Measurements from ENCODE around the gene LSM10. TPM values are rescaled to one million over a fixed set of nuclear protein-coding genes. Genes with fewer than 3 reads are reported as not detected.

Gene LSM10
- total and polyA plus RNA-seq, 9 of the 15 experiments (the other 6 are each of a cell fraction or from before 2014, with no cell fraction given): 13.2 to 146 (median 68.9) TPM

GRCh38 chr1:36377791-36378492 lies 19.8 kb downstream of the LSM10 start (continued):
- TF ChIP-seq ZBTB11 (CRISPR knock-in tag; IDR thresholded peaks at IDR 0.05) (no peak), NR4A1 (CRISPR knock-in tag; IDR thresholded peaks at IDR 0.05) (no peak), NR4A1 (tag; IDR thresholded peaks at IDR 0.05) (no peak), SREBF2 (CRISPR knock-in tag; IDR thresholded peaks at IDR 0.05) (no peak), RFX7 (CRISPR knock-in tag; IDR thresholded peaks at IDR 0.05) (no peak), SIX5 (IDR thresholded peaks at IDR 0.05; ENCODE audit: borderline replicate concordance in 1 of 2, insufficient read depth in 1 of 2, low read depth in 1 of 2, low read length in 2 of 2) (no peak), RBM25 (IDR thresholded peaks at IDR 0.05; ENCODE audit: low read depth, low read length, severe bottlenecking) (peak; percentile 44), RBFOX2 (IDR thresholded peaks at IDR 0.05; ENCODE audit: low read depth, low read length) (no peak), ZC3H8 (IDR thresholded peaks at IDR 0.05) (no peak), ELK1 (CRISPR knock-in tag; IDR thresholded peaks at IDR 0.05) (no peak), KDM1A (IDR thresholded peaks at IDR 0.05) (peak; percentile 32 to 35; a peak in 1 of 4 replicates), HOMEZ (CRISPR knock-in tag; IDR thresholded peaks at IDR 0.05) (no peak), U2AF1 (optimal IDR thresholded peaks at IDR 0.05; ENCODE audit: low read depth, low read length) (no peak), TBL1XR1 (IDR thresholded peaks at IDR 0.05; ENCODE audit: low read length in 2 of 2) (no peak), GATA2 (CRISPR knock-in tag; IDR thresholded peaks at IDR 0.05) (no peak), CBX2 (IDR thresholded peaks at IDR 0.05; ENCODE audit: insufficient read depth, low read length, poor library complexity, severe bottlenecking) (no peak), BCOR (IDR thresholded peaks at IDR 0.05) (peak; percentile 75), RHOXF2B (CRISPR knock-in tag; conservative IDR thresholded peaks at IDR 0.05) (no peak), ZSCAN32 (CRISPR knock-in tag; IDR thresholded peaks at IDR 0.05) (no peak), ESRRA (IDR thresholded peaks at IDR 0.05; ENCODE audit: borderline replicate concordance, low read depth) (peak; percentile 93), SNRNP70 (optimal IDR thresholded peaks at IDR 0.05; ENCODE audit: low read depth, low read length) (no peak), CHCHD3 (CRISPR knock-in tag; IDR thresholded peaks at IDR 0.05) (no peak)

Measured in K562 (cell line).